ENCODE results near the gene EPHA7. TPM values are rescaled to one million over a fixed set of nuclear protein-coding genes. Genes with fewer than 3 reads are reported as not detected.

Gene EPHA7
- total RNA-seq, 1 experiment from 2014 or later, result not detected

- ChIA-PET POLR2A (no interaction called here), CTCF (no interaction called here)
- no TSS peak for BruUV-seq (replicated peaks)
- Mint-ChIP-seq H3K4me3 (ENCODE audit: unreplicated experiment) (no peak overlapping the region), H3K4me1 (ENCODE audit: insufficient read depth, unreplicated experiment) (no peaks in the 10 kb centered on the region), H3K36me3 (ENCODE audit: insufficient read depth, unreplicated experiment) (no peaks in the 10 kb centered on the region), H3K27me3 (ENCODE audit: insufficient read depth, unreplicated experiment) (peaks cover 43% of the 10 kb centered on the region), H3K9me3 (ENCODE audit: unreplicated experiment) (no peaks in the 10 kb centered on the region), H3K27ac (ENCODE audit: low read depth, unreplicated experiment) (no peak overlapping the region)
- TF ChIP-seq CTCF (IDR thresholded peaks at IDR 0.05; ENCODE audit: unreplicated experiment), result no peak
- no peak for DNase-seq (ENCODE audit: unreplicated experiment)
- intact Hi-C loops (cut with micrococcal nuclease), result no loop called here
Observed at GRCh38 chr6:93252930-93253329, 166.4 kb downstream of the EPHA7 start.

GRCh38 chr6:93248631-93249030 is 170.7 kb downstream of the EPHA7 start:
- H3K9me3 Mint-ChIP-seq (ENCODE audit: unreplicated experiment), result no peaks in the 10 kb centered on the region
- no peak overlapping the region for H3K4me3 Mint-ChIP-seq (ENCODE audit: unreplicated experiment)
- H3K27ac Mint-ChIP-seq (ENCODE audit: low read depth, unreplicated experiment), result no peak overlapping the region
- ChIA-PET CTCF (no interaction called here), POLR2A (no interaction called here)
- no peak for DNase-seq (ENCODE audit: unreplicated experiment)
- H3K36me3 Mint-ChIP-seq (ENCODE audit: insufficient read depth, unreplicated experiment), result no peaks in the 10 kb centered on the region
- no TSS peak for BruUV-seq (replicated peaks)
- no peak for TF ChIP-seq CTCF (IDR thresholded peaks at IDR 0.05; ENCODE audit: unreplicated experiment)
- H3K4me1 Mint-ChIP-seq (ENCODE audit: insufficient read depth, unreplicated experiment), result no peaks in the 10 kb centered on the region
- intact Hi-C loops (cut with micrococcal nuclease), result no loop called here
- H3K27me3 Mint-ChIP-seq (ENCODE audit: insufficient read depth, unreplicated experiment), result peaks cover 30% of the 10 kb centered on the region

- no peak overlapping the region for H3K27ac Mint-ChIP-seq (ENCODE audit: low read depth, unreplicated experiment)
- peaks cover 43% of the 10 kb centered on the region for H3K27me3 Mint-ChIP-seq (ENCODE audit: insufficient read depth, unreplicated experiment)
- CTCF ChIA-PET, result no interaction called here
- H3K9me3 Mint-ChIP-seq (ENCODE audit: unreplicated experiment), result no peaks in the 10 kb centered on the region
- intact Hi-C loops (cut with micrococcal nuclease), result no loop called here
- POLR2A ChIA-PET, result no interaction called here
- H3K4me1 Mint-ChIP-seq (ENCODE audit: insufficient read depth, unreplicated experiment), result no peaks in the 10 kb centered on the region
- no peak overlapping the region for H3K4me3 Mint-ChIP-seq (ENCODE audit: unreplicated experiment)
- DNase-seq (ENCODE audit: unreplicated experiment), result no peak
- no peaks in the 10 kb centered on the region for H3K36me3 Mint-ChIP-seq (ENCODE audit: insufficient read depth, unreplicated experiment)
- no peak for TF ChIP-seq CTCF (IDR thresholded peaks at IDR 0.05; ENCODE audit: unreplicated experiment)
- BruUV-seq (replicated peaks), result no TSS peak
Observed at GRCh38 chr6:93243231-93243778, 176.1 kb downstream of the EPHA7 start.

DNA sequence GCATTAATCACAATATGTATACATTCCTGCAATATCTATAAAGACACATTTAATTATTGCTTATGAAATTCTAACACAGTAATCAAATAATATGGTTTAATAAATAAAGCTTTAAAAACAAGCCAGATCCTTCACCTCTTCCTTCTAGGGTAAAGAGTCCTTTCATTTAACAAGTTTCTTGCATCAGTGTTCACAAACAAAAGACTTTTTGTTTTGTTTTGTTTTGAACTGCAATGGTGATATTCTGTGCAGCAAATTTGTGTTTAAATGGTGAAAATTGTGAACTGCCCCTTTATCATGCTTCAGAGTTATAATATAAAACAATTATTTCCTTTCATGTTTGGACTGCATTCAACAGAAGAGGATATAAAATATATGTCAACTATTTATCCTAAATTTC is 177.3 kb downstream of the EPHA7 start:
- ChIA-PET CTCF (no interaction called here), POLR2A (no interaction called here)
- no peak for DNase-seq (ENCODE audit: unreplicated experiment)
- Mint-ChIP-seq H3K36me3 (ENCODE audit: insufficient read depth, unreplicated experiment) (no peaks in the 10 kb centered on the region), H3K9me3 (ENCODE audit: unreplicated experiment) (no peaks in the 10 kb centered on the region), H3K4me3 (ENCODE audit: unreplicated experiment) (no peak overlapping the region), H3K4me1 (ENCODE audit: insufficient read depth, unreplicated experiment) (no peaks in the 10 kb centered on the region), H3K27me3 (ENCODE audit: insufficient read depth, unreplicated experiment) (peaks cover 34% of the 10 kb centered on the region), H3K27ac (ENCODE audit: low read depth, unreplicated experiment) (no peak overlapping the region)
- intact Hi-C loops (cut with micrococcal nuclease), result no loop called here
- TF ChIP-seq CTCF (IDR thresholded peaks at IDR 0.05; ENCODE audit: unreplicated experiment), result no peak
- no TSS peak for BruUV-seq (replicated peaks)
